Lower lobe of right lung (tissue), 2 donors: ENCODE results near the gene ZNF236. TPM values are rescaled to one million over a fixed set of nuclear protein-coding genes. Genes with fewer than 3 reads are reported as not detected.

Experiments
- ATAC-seq, 2 donors: fragments of 200-7000 bp; cut with Tn5 transposase; one replicate each; pipeline ENCODE4 v1.9.1; 2020 to 2022; ENCODE audit warnings: mild to moderate bottlenecking in 2 of 2, moderate library complexity in 2 of 2
- DNase-seq: peaks from one replicate; pipeline ENCODE4 v3.0.0-alpha.2; 2020
- H3K27ac ChIP-seq: fragments of 200-600 bp; one replicate; pipeline ENCODE4 v1.8.0; 2022
- H3K27me3 ChIP-seq: fragments of 200-600 bp; one replicate; pipeline ENCODE4 v1.8.0; 2022; ENCODE audit warnings: low read depth
- H3K36me3 ChIP-seq: fragments of 200-600 bp; one replicate; pipeline ENCODE4 v1.8.0; 2022; ENCODE audit warnings: mild to moderate bottlenecking
- H3K4me1 ChIP-seq: fragments of 200-600 bp; one replicate; pipeline ENCODE4 v1.8.0; 2022
- H3K4me3 ChIP-seq: fragments of 200-600 bp; one replicate; pipeline ENCODE4 v1.8.0; 2022; ENCODE audit warnings: mild to moderate bottlenecking
- H3K9me3 ChIP-seq: fragments of 200-600 bp; one replicate; pipeline ENCODE4 v1.8.0; 2022
- intact Hi-C: fragments of 100-400 bp; cut with DNase I; formaldehyde crosslinking; loops from one replicate; pipeline ENCODE4 v1.11.0; 2022
- total RNA-seq: library from RNA; stranded (reverse); fragmentation: NEBNext Ultra II Directional; extraction: Animal tissue kit (Norgen Biotek cat#: 25700); gene quantifications from one replicate; pipeline ENCODE4 v1.2.1, GENCODE V29; 2021
- TF ChIP-seq, protein P1 (sequence below): fragments of 200-600 bp; IDR thresholded peaks from one replicate; pipeline ENCODE4 v1.8.0; 2022; ENCODE audit warnings: antibody characterized with exemption, mild to moderate bottlenecking
- donor health status: DM: no; HTN: yes; CAD: no; lungs with severe emphysema.

Gene ZNF236
- total RNA-seq, 1 donor from 2014 or later = 18.0 TPM

DNA sequence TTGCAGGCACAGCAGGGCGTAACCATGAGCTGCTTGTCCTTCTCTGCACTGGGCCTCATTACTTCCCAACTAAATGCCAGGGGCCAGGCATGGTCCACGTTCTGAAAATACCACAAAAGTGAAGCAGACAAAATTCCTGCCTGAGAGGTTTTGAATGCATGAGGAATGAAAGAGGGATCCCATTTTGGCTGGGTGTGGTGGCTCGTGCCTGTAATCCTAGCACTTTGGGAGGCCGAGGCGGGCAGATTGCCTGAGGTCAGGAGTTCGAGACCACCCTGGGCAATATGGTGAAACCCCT lies 170.7 kb downstream of the ZNF236 start:
- no peak overlapping the region for H3K27ac ChIP-seq
- ATAC-seq (no peak), DNase-seq (no peak)
- no peaks in the 10 kb centered on the region for H3K27me3 ChIP-seq
- TF ChIP-seq, protein P1, sequence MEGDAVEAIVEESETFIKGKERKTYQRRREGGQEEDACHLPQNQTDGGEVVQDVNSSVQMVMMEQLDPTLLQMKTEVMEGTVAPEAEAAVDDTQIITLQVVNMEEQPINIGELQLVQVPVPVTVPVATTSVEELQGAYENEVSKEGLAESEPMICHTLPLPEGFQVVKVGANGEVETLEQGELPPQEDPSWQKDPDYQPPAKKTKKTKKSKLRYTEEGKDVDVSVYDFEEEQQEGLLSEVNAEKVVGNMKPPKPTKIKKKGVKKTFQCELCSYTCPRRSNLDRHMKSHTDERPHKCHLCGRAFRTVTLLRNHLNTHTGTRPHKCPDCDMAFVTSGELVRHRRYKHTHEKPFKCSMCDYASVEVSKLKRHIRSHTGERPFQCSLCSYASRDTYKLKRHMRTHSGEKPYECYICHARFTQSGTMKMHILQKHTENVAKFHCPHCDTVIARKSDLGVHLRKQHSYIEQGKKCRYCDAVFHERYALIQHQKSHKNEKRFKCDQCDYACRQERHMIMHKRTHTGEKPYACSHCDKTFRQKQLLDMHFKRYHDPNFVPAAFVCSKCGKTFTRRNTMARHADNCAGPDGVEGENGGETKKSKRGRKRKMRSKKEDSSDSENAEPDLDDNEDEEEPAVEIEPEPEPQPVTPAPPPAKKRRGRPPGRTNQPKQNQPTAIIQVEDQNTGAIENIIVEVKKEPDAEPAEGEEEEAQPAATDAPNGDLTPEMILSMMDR = no peak
- H3K9me3 ChIP-seq = no peaks in the 10 kb centered on the region
- no peaks in the 10 kb centered on the region for H3K4me1 ChIP-seq
- intact Hi-C loops = no loop called here
- no peaks in the 10 kb centered on the region for H3K36me3 ChIP-seq
- H3K4me3 ChIP-seq = no peak overlapping the region

DNA sequence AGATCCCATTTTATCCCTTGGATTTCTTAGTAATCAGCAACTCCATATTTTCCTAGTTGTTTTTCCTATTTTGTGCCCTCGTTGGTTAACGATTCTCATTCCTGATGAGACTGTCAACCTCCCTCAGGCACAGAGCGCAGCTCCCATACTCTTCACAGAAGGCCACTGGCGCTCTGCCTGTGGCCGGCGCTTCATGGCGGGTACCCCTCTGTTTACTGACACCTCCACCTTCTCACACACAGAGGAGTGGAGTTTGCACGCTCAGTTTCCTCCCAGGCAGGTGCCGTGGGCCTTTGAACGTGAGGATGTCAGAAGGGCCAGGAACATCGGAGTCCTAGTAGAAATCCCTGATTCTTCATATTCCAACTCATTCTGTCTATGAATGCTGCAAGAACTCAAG lies 171.2 kb downstream of the ZNF236 start:
- Histone ChIP-seq H3K4me1 (no peaks in the 10 kb centered on the region), H3K9me3 (no peaks in the 10 kb centered on the region), H3K4me3 (no peak overlapping the region), H3K27me3 (no peaks in the 10 kb centered on the region), H3K36me3 (no peaks in the 10 kb centered on the region), H3K27ac (no peak overlapping the region)
- DNase-seq = peak; percentile 20
- ATAC-seq = no peak
- intact Hi-C loops = no loop called here
- TF ChIP-seq, protein P1 = no peak

DNA sequence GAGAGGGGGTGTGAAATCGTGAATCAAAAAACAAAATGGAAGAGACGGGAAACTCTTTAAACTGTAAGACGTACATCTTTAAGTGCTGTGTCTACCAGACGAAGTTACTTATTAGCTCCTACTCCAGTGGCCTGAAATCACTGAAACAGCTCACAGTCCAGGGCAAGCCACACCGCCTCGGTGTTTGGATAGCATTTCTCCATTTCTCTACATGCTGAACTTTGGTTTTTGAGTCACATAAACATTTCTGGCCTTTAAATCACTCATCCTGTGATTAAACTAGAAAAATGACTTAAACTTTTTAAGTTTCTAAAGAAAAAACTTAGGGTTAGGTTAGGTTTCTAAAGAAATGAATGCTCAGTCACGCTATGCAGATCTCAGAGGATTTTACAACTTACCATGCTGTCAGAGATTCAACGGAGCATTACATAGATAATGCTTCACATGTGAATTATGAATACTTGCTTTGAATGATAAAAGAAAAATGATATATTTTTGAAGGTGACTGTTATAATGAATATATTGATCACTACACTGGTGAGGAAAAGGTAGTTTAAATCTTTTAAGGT lies 171.8 kb downstream of the ZNF236 start:
- no peaks in the 10 kb centered on the region for H3K9me3 ChIP-seq
- H3K4me3 ChIP-seq = no peak overlapping the region
- no peaks in the 10 kb centered on the region for H3K27me3 ChIP-seq
- ATAC-seq = no peak
- DNase-seq = no peak
- intact Hi-C loops = no loop called here
- no peaks in the 10 kb centered on the region for H3K36me3 ChIP-seq
- no peaks in the 10 kb centered on the region for H3K4me1 ChIP-seq
- no peak overlapping the region for H3K27ac ChIP-seq
- TF ChIP-seq, protein P1 = no peak

DNA sequence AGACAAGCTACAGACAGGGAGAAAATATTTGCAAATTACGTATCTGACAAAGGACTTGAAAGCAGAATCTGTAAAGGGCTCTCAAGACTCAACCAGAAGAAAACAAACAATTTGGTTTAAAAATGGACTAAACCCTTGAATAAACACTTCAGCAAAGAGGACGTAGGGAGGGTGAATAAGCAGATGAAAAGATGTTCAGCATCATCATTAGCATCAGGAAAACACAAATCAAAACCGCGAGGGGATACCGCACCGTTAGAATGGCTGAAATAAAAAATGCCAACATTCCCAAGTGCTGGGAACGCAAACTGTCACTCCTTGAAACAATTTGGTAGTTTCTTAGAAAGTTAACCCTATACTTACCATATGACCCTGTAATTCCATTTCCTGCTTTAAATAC lies 173.5 kb downstream of the ZNF236 start:
- intact Hi-C loops = no loop called here
- Histone ChIP-seq H3K9me3 (no peaks in the 10 kb centered on the region), H3K4me1 (peaks cover 9% of the 10 kb centered on the region), H3K4me3 (no peak overlapping the region), H3K36me3 (no peaks in the 10 kb centered on the region), H3K27me3 (no peaks in the 10 kb centered on the region), H3K27ac (no peak overlapping the region)
- DNase-seq (no peak), ATAC-seq (no peak)
- TF ChIP-seq, protein P1 = no peak

DNA sequence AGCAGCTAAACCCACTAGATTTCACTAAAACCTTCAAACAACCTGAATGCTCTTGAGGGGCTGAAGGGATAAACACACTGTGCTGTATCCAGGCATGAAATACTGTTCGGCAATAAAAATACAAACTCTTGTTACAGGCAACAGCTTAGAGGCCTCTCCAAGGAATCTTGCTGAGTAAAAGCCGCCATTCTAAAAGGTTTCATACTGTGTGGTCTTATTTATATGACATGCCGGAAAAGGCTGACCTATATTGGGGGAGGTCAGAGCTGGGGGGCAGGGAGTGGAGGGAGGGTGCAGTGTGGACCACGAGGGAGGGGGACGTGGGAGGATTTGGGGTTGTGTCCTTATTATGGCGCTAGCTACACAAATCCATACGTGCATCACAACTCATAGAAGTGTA lies 174.1 kb downstream of the ZNF236 start:
- ATAC-seq = no peak
- no peaks in the 10 kb centered on the region for H3K36me3 ChIP-seq
- TF ChIP-seq, protein P1 = no peak
- no peak overlapping the region for H3K4me3 ChIP-seq
- H3K9me3 ChIP-seq = no peaks in the 10 kb centered on the region
- intact Hi-C loops = no loop called here
- no peak for DNase-seq
- no peak overlapping the region for H3K27ac ChIP-seq
- no peaks in the 10 kb centered on the region for H3K27me3 ChIP-seq
- peaks cover 13% of the 10 kb centered on the region for H3K4me1 ChIP-seq
